GM18951 (cell line): ENCODE measurements around the gene PUM1.

Experiments
- POLR2A ChIP-seq: IDR thresholded peaks from 4 replicates; pipeline ENCODE4 v1.6.1; 2011; ENCODE audit warnings: mild to moderate bottlenecking; ENCODE audit not compliant: insufficient read length, insufficient read depth; ENCODE audit errors: extremely low read depth
- in situ Hi-C: fragments of 300-500 bp; cut with MboI; formaldehyde crosslinking; loops from one replicate; pipeline ENCODE4 v1.12.0; 2022; ENCODE audit warnings: low sequenced_read_pairs, mixed read lengths, inconsistent platforms; ENCODE audit not compliant: unreplicated experiment

PUM1 gene

DNA sequence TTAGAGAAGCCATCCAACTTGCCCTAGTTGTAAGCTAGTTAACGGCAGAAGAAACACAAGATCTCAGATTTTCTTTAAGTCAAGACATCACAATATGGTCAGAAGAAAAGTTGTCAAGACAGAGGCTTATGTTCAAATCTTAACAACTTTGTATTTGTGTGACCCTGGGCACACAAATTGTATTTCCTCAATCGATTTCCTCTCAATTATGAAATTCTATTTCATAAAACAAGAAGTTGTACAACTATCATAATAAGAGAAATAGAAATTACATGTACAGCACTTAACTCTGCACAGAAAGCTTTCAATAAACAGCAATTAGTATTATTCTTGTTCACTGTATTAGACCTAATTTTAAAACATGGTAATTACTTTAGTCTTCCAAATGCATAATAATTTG, 94.0 kb downstream of the PUM1 start:
- in situ Hi-C loops = no loop called here
- TF ChIP-seq POLR2A = no peak

DNA sequence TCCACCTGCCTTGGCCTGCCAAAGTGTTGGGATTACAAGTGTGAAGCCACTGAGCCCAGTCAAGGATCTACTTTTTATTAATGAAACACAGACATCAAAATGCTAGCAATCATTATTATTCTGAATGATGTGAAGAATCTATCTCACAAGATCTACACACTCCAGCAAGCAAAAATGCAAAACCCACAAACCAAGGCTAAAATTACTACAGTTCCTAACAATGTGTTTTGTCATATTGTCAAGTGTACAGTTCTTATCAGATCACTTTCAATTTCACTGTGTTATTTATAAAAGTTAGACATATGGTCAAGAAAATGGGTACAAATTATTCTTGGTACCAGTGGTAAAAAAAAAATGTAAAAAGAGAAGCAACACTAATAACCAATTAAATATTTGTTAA, 95.6 kb downstream of the PUM1 start:
- in situ Hi-C loops = no loop called here
- TF ChIP-seq POLR2A = no peak

DNA sequence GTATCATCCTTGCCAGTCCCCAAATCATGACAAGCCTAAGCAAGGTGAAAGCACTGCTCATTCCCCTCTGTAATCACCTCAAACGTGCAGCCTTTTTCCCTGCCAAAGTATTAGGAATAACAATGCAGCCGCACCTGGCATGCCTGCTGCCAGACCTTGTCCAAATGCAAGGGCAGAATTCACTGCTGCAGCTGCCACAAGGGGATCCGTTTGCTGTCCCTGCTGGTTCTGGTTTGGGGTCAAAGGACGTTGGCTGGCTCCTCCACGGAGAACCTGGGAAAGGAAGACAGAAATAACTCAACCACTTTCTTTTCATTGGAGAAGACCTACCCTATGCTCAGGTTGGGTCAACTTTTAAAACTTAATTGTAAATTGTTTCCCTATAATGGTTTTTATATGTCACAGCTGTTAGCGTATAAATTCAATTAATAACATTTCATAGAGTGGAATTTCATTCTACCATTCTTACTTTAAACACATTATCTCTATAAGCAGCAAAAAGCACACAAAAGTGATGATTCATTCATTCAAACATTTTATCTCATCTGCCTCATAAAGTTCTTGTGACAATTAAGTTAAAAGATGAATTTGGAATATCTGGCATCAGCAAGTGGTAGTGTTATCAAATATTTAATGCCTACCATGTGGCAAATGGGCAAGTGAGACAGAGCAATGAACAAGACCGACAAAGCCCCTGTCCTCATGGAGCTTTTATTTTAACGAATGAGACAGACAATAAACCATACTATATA, 97.1 kb downstream of the PUM1 start:
- no peak for TF ChIP-seq POLR2A
- in situ Hi-C loops = no loop called here

GRCh38 chr1:30966690-30967369, 98.7 kb downstream of the PUM1 start:
- in situ Hi-C loops = no loop called here
- no peak for TF ChIP-seq POLR2A

GRCh38 chr1:30965924-30966599, 99.5 kb downstream of the PUM1 start:
- no peak for TF ChIP-seq POLR2A
- in situ Hi-C loops = no loop called here

GRCh38 chr1:30964706-30965105, 100.8 kb downstream of the PUM1 start:
- no peak for TF ChIP-seq POLR2A
- in situ Hi-C loops = no loop called here

DNA sequence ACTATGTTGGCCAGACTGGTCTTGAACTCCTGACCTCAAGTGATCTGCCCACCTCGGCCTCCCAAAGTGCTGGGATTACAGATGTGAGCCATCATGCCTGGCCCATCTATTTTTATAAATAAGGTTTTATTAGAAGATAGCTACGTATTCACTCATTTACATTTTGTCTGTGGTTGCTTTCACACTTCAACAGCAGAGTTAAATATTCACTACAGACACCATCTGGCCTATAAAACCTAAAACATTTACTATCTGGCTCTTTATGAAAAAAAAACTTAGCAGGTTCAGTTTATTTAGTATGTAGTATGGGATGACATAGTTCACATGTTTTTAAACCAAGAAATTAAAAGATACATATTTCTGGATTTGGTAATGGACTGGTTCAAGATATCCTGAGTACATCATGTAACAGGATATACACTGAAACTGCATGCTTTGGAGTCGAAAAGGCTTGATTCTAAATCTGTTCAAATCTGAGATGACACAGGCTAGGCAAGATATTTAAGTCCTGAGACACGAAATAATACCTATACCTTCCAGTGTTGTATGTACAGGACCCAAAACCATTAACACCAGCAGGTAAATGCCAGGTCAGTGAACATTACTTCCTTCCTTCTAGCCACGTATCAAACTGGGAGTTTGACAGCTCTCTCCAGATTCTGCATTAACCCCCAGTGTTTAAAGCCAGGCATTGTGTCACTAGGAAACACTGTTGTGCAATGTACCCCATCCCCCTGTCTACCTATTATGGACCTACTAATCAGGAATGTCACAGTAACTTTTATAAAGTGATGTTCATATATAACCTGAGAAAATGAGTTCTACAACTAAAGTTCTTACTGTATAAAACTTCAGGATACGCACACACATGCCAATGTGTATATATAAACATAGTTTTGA, 102.7 kb downstream of the PUM1 start:
- in situ Hi-C loops = no loop called here
- TF ChIP-seq POLR2A = no peak

- TF ChIP-seq POLR2A = no peak
- in situ Hi-C loops = no loop called here
These were observed 107.8 kb downstream of the PUM1 start for GRCh38 chr1:30957560-30958222.

DNA sequence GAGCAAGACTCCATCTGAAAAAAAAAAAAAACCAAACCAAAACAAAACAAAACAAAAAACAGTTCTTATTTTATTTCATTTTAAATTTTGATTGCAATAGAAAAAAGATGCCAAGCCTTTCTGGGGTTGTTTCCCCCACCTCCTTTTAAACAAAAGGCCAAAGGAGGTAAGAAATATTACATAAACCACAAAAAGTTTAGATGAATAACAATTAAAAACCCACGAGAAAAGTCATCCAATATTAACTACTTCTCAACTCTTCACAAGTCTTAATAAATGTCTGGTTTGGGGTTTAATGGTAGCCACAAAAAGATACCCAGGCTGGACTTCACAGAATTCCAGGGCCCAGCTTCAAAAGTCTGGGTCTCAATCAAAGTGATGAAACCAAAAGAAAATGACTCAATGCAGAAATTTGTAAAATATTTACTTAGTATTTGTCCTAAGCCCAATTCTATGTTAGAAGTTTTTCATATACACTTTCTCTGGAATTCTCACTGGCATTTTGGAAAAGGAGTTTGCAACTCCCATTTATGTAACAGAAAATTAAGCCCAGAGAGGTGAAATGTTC, 110.0 kb downstream of the PUM1 start:
- in situ Hi-C loops = no loop called here
- no peak for TF ChIP-seq POLR2A

DNA sequence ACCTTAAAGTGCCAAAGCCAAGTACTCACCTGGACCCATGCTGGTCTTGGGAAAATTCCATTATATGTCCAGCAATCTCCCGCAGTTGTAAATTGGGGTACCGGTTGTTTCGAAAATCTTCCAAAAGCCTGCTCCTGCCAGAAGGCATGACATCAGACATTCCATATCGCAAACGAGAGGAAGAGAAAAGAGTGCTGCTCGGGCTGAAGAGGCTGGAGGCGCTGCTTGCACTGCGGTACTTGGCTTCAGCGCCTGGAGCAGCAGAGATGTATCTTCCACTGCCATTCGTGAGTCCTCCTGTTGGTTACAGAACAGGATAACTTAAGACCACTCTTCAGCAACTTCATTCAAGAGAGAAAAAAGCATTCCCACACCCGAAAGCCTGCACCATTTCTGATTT, 111.8 kb downstream of the PUM1 start:
- in situ Hi-C loops = no loop called here
- no peak for TF ChIP-seq POLR2A

DNA sequence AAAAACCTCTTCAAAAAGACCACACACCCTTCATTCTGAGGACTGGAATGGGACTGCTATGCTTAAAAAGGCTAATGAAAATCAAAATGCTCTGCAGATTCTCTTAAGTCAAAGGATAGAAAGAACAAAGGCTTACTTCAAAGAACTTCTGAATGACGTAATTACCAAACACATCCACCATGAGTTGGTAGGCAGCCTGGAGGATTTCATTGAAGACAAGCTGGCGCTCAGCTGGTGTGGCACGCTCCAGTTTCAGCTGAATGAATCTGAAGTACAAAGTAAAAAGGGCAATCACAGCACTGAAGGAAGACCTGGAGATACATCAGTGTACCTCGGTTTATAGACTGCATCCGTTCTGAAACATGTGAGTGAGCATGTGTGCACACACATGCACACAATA, 113.4 kb downstream of the PUM1 start:
- in situ Hi-C loops = no loop called here
- no peak for TF ChIP-seq POLR2A

DNA sequence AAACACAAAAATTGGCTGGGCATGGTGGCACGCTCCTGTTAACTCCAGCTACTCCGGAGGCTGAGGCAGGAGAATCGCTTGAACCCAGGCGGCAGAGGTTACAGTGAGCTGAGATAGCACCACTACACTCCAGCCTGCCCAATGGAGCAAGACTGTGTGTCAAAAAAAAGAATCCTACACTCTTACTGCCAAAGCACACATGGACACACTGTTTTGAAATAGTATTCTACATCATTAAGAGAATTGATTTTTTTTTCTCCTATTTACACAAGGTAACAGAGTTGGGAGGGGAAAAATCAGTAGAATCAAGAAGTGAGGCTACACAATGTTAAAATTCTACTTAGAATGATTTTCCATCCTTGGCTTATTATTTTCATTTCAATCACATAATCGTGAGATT, 114.8 kb downstream of the PUM1 start:
- in situ Hi-C loops = no loop called here
- no peak for TF ChIP-seq POLR2A
